Gastrocnemius medialis (tissue), 4 donors: ENCODE data around the gene AFAP1. TPM values are rescaled to one million over a fixed set of nuclear protein-coding genes. Genes with fewer than 3 reads are reported as not detected.

ENCODE experiments used
- ATAC-seq, 2 donors: fragments of 150-250 bp; one replicate each; pipeline ENCODE4 v1.9.1; 2016
- DNase-seq, 2 donors: peaks; one replicate each; pipeline ENCODE4 v3.0.0-alpha.2; 2019
- H3K27ac ChIP-seq, 4 donors: fragments of 200-600 bp; sonication (generic); 1 replicate in 1 of 4; 2 replicates in 3 of 4; pipeline ENCODE4 v1.5.1; 2016 to 2018; ENCODE audit warnings: mild to moderate bottlenecking in 2 of 4, moderate library complexity in 1 of 4
- H3K27me3 ChIP-seq, 3 donors: fragments of 200-600 bp; sonication (generic) in 2 of 3; 1 replicate in 1 of 3; 2 replicates in 2 of 3; pipeline versions ENCODE4 v1.5.1 to v1.6.0; 2016 to 2019; ENCODE audit warnings: mild to moderate bottlenecking in 1 of 3, moderate library complexity in 1 of 3
- H3K36me3 ChIP-seq, 2 donors: fragments of 200-600 bp; sonication (generic) in 1 of 2; one replicate each; pipeline ENCODE4 v1.5.1; 2017 to 2018
- H3K4me1 ChIP-seq, 2 donors: fragments of 200-600 bp; sonication (generic) in 1 of 2; one replicate each; pipeline ENCODE4 v1.5.1; 2016 to 2017; ENCODE audit warnings: mild to moderate bottlenecking in 2 of 2
- H3K4me3 ChIP-seq, 4 donors: fragments of 200-600 bp; sonication (generic) in 3 of 4; 1 replicate in 1 of 4; 2 replicates in 3 of 4; pipeline ENCODE4 v1.5.1; 2016 to 2019; ENCODE audit warnings: mild to moderate bottlenecking in 2 of 4
- H3K9me3 ChIP-seq, 3 donors: fragments of 200-600 bp; sonication (generic) in 2 of 3; 1 replicate in 1 of 3; 2 replicates in 2 of 3; pipeline ENCODE4 v1.5.1; 2016 to 2019
- POLR2A ChIP-seq, 2 donors: fragments of 450-650 bp; IDR thresholded peaks; one replicate each; pipeline ENCODE4 v1.6.1; 2017; ENCODE audit warnings: antibody characterized with exemption in 2 of 2, mild to moderate bottlenecking in 2 of 2, moderate library complexity in 2 of 2
- in situ Hi-C, 4 donors: fragments of 200-750 bp; cut with MboI; loops; one replicate each; pipeline versions ENCODE4 v1.15.0 to v1.8.0; 2017; ENCODE audit warnings: low sequenced_read_pairs in 4 of 4
- intact Hi-C: fragments of 100-400 bp; cut with DNase I; formaldehyde crosslinking; loops from one replicate; pipeline ENCODE4 v1.15.1; 2023; ENCODE audit warnings: low total_unique reads
- total RNA-seq, 4 donors: library from RNA; depleted of rRNA; stranded (reverse); fragments of >200 nt; gene quantifications; one replicate each; pipeline versions ENCODE4 v1.1.0 to v1.2.3, GENCODE V29; 2016
- TF ChIP-seq, protein P1 (sequence below), 5 experiments: fragments of 450-650 bp in 3 of 5; fragments of 200-600 bp in 2 of 5; sonication (generic) in 2 of 5; IDR thresholded peaks in 4 of 5; conservative IDR thresholded peaks in 1 of 5; 1 replicate in 4 of 5; 2 replicates in 1 of 5; pipeline ENCODE4 v1.5.1; 2016 to 2019; ENCODE audit warnings: antibody characterized with exemption in 5 of 5, mild to moderate bottlenecking in 3 of 5, moderate library complexity in 3 of 5

Gene AFAP1
- total RNA-seq, 4 donors from 2014 or later = 1.5 to 8.6 (median 3.5) TPM

DNA sequence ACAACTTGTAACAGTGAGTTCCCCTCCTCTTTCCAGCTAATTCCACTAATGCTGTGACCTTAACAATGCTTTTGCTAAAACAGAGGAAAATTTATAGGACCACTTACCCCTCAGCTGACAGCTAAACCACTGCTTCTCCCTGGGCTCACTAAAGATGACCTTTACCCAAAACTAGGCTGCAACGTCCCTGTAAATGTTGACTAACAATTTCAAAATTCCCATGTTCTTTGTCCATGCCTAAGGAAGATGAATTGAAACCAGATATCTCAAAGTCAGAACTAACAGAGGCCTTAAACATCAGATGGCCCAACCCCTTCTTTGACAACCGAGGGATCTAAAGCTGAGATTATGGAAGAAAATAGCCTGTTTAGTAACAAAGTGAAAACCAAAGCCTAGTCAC lies 32.5 kb downstream of the AFAP1 start:
- H3K4me3 ChIP-seq = no peak overlapping the region
- peaks cover 0 to 8% of the 10 kb centered on the region in 2 donors for H3K4me1 ChIP-seq
- in situ Hi-C loops (no loop called here), intact Hi-C loops (no loop called here)
- ATAC-seq = no peak
- H3K9me3 ChIP-seq = no peaks in the 10 kb centered on the region
- no peaks in the 10 kb centered on the region for H3K36me3 ChIP-seq
- TF ChIP-seq POLR2A (IDR thresholded peaks at IDR 0.05) = no peak
- TF ChIP-seq, protein P1, sequence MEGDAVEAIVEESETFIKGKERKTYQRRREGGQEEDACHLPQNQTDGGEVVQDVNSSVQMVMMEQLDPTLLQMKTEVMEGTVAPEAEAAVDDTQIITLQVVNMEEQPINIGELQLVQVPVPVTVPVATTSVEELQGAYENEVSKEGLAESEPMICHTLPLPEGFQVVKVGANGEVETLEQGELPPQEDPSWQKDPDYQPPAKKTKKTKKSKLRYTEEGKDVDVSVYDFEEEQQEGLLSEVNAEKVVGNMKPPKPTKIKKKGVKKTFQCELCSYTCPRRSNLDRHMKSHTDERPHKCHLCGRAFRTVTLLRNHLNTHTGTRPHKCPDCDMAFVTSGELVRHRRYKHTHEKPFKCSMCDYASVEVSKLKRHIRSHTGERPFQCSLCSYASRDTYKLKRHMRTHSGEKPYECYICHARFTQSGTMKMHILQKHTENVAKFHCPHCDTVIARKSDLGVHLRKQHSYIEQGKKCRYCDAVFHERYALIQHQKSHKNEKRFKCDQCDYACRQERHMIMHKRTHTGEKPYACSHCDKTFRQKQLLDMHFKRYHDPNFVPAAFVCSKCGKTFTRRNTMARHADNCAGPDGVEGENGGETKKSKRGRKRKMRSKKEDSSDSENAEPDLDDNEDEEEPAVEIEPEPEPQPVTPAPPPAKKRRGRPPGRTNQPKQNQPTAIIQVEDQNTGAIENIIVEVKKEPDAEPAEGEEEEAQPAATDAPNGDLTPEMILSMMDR (IDR thresholded peaks at IDR 0.05 in 4 of 5, conservative IDR thresholded peaks at IDR 0.05 in 1 of 5) = no peak
- no peaks in the 10 kb centered on the region for H3K27me3 ChIP-seq
- H3K27ac ChIP-seq = no peak overlapping the region
- DNase-seq = no peak

DNA sequence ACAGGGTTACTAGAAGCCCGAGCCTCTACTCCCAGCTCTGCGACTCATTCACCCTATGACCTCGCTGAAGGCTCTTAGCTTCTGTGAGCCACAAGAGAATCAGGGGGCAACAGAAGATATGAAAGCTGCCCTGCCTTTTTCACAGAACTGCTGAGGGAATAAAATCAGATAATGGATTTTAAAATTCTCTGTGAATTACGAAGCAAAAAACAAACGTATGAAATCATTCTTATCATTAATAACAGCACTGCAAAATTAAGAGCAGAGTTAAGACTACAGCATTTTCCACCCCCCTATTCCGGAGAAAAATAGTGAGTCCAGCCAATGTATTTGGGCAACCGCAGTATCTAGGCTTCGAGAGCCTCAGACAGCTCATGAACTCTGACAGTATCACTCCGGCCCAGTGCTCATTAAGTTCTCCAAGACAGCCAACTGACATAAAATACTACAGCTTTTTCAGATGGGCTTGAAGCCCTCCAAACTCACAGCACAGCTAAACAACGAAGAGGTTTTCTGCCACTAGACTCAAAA lies 33.4 kb downstream of the AFAP1 start:
- TF ChIP-seq, protein P1 (IDR thresholded peaks at IDR 0.05 in 4 of 5, conservative IDR thresholded peaks at IDR 0.05 in 1 of 5) = no peak
- no peak for TF ChIP-seq POLR2A (IDR thresholded peaks at IDR 0.05)
- H3K9me3 ChIP-seq = no peaks in the 10 kb centered on the region
- intact Hi-C loops = no loop called here
- no peak for ATAC-seq
- peaks cover 0 to 8% of the 10 kb centered on the region in 2 donors for H3K4me1 ChIP-seq
- no peak overlapping the region for H3K27ac ChIP-seq
- H3K4me3 ChIP-seq = no peak overlapping the region
- no peaks in the 10 kb centered on the region for H3K27me3 ChIP-seq
- no peak for DNase-seq
- no peaks in the 10 kb centered on the region for H3K36me3 ChIP-seq
- in situ Hi-C loops = no loop called here

DNA sequence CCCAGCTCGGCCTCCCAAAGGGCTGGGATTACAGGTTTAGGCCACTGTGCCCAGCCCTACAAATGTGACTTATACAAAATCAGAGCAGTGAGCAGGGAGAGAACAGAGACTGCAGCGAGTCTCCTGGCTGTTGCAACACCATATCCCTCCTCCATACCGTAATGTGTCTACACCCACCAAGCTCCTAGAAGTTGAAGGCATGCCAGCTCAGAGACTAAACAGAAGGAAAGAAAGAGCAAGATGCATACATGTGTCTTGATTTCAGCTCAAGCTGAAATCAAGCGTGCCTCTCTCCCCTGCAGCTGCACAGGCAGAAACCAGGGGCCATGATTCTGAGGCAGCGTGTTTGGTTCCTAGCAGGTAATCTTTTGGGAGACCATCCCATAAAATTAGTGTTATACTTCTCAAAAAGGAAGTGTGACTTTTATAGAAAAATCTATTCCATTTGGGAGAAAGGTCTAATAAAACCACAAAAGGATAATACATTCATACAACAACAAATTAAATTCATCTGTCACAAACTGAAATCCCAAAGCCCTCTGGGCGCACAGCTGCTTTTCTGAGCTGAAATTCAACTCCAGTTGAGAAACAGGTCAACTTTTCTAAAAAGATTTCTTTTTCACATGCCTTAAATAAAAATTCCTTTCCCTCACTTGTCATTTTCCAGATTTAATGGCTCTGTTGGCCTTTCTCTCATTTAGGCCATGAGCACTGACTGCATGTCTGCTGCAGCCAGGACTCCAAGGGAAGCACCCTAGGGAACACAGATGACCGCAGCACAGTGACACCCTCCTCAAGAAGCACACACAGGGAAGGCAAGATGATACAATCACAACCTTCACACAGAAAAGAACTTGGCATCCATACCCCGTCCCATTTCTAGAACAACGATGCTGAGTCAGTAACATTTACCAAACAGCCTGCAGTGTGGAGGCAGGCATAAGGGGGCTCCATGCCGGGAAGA lies 34.4 kb downstream of the AFAP1 start:
- TF ChIP-seq, protein P1 (IDR thresholded peaks at IDR 0.05 in 4 of 5, conservative IDR thresholded peaks at IDR 0.05 in 1 of 5) = no peak
- no peak for TF ChIP-seq POLR2A (IDR thresholded peaks at IDR 0.05)
- Histone ChIP-seq H3K4me3 (no peak overlapping the region), H3K4me1 (peaks cover 0 to 8% of the 10 kb centered on the region in 2 donors), H3K27ac (peak overlapping the region in 2 of 4 donors; percentile 5 to 10), H3K9me3 (no peaks in the 10 kb centered on the region), H3K27me3 (no peaks in the 10 kb centered on the region), H3K36me3 (no peaks in the 10 kb centered on the region)
- DNase-seq (peak in 1 of 2 donors; percentile 53), ATAC-seq (peak; percentile 57 to 72)
- in situ Hi-C loops = no loop called here
- intact Hi-C loops = no loop called here

DNA sequence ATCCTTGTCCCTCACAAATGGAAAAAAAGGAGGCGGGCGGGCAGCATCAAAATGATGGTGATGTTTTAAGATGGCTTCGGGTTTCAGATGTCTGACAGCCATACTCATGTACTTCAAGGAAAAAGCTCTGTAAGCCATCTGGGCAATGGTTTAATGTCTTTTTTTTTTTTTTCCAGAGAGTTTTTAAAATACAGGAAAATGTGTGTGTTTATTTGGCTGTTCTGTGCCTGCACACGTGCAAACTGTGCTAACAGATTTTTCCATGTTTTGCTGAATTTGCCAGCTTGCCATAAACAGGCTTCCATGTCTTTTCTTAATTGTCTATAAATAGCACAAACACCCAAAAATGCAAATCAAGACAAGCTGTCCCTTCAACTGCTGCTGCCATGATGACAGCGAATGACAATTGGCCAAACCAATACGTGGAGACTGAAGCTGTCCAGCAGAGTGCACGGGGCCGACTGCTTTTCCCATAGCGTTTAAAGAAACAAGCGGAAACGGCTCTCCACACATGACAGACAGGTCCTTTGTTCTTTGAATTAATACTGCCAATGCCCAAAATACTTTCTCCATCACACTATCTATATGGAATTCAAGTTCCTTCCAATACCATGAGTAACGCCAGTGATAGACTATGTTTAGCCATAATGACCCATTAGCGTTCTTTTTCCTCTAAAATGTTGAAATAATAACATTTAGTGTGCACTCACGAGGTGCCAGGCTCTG lies 35.7 kb downstream of the AFAP1 start:
- no peak overlapping the region for H3K4me3 ChIP-seq
- no peak overlapping the region for H3K27ac ChIP-seq
- TF ChIP-seq, protein P1 (IDR thresholded peaks at IDR 0.05 in 4 of 5, conservative IDR thresholded peaks at IDR 0.05 in 1 of 5) = no peak
- TF ChIP-seq POLR2A (IDR thresholded peaks at IDR 0.05) = no peak
- peaks cover 0 to 8% of the 10 kb centered on the region in 2 donors for H3K4me1 ChIP-seq
- no peaks in the 10 kb centered on the region for H3K27me3 ChIP-seq
- DNase-seq (no peak), ATAC-seq (no peak)
- no peaks in the 10 kb centered on the region for H3K9me3 ChIP-seq
- intact Hi-C loops = no loop called here
- in situ Hi-C loops = no loop called here
- no peaks in the 10 kb centered on the region for H3K36me3 ChIP-seq
